Stimulated activated CD4-positive, alpha-beta T cell treated with anti-CD3 and anti-CD28 coated beads, TNF-alpha, amount 100 ng/mL, for 24 hours (primary cell): ENCODE results near the gene AGBL1.
A peak's percentile ranks its signal among the peaks of the same experiment; 100 is the strongest.
"Not testable (repeated sequence)": the region's sequence is repeated elsewhere in the genome, so short reads cannot be mapped to it uniquely, and the experiment has no call there.

ENCODE experiments used
- DNase-seq, 3 experiments: peaks; one replicate each; pipeline ENCODE4 v3.0.0-alpha.2; 2020; ENCODE audit warnings: low read depth in 3 of 3

Gene AGBL1

DNA sequence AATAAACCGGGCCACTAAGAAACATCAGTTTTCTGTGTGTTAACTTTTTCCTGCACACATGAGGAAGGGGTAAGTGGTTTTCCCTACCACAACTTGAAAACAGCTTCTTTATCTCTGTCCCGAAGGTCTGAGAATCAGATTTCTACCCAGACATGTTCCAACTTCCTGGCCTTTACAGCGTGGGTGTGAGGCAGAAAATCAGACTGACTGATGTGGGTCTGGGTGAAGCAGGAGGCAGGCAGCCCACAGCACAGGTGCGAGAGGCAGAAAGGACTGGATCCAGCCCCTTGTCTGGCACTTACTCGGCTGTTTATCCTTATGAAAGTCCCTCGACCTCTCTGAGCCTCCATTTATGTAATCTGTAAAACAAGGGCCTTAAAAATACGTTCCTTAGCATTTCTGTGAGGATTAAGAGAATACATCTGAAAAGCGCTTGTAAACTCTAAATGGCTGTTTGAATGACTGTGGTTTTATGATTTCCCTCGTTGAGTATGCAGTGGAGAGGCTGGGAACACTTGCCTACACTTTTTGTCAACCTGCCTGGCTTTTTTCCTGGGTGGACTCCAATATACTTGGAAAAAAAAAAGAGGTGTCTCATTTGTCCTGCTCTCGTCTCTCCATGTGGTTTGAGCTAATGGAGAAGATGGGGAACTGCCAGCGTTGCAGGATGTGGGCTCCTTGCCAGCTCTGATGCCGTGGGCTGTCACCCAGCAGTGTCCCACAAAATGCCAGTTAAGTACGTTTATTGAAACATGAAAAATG lies 3.1 kb downstream of the AGBL1 start:
- DNase-seq = peak in 1 of 3 experiments; percentile 5

DNA sequence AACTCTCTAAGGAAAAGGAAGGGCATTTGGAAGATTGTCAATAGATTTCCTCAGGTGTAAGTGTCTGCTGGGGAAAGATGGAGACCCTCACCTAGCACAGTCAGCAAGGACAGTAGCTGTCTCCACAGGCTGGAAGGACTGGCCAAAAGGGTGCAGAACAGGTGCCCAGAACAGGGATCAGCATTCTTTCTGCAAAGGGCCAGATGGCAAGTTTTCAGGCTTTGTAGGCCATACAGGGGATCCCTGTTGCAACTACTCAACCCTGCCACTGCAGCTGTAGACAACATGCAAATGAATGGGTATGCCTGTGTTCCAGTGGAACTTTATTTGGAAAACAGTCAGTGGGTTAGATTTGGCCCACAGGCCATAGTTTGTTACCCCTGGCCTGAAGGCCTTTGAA lies 8.1 kb downstream of the AGBL1 start:
- no peak for DNase-seq

DNA sequence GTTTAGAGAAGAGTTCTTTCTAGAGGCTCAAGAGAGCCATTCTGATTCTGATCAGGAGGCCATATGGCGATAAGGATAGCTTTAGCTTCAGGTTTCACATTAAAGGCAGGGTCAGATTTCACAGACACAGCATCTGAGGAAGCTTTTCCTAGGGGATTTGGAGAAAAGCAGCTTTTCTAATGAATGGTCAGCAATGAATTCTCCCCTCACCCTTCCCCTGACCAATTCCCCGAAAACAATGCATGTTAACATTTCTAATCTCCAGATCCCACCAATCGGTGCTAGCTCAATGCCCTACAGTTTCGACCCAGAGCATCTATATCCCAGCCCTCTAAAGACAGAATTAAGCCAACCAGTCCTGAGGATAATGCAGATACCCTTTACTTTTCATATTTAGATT lies 9.8 kb downstream of the AGBL1 start:
- DNase-seq = no peak

DNA sequence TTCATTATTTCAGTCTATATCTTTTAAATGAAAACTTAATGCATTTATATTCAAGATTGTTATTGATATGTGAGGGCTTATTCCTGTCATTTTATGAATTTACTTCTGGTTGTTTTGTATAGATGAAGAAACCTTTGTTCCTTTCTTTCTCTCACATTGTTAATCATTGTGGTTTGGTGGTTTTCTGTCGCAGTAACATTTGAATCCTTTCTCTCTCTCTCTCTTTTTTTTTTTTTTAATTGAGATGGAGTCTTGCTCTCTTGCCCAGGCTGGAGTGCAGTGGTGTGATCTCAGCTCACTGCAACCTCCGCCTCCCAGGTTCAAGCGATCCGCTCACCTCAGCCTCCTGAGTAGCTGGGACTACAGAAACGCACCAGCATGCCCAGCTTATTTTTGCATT lies 22.1 kb downstream of the AGBL1 start:
- DNase-seq = no peak

DNA sequence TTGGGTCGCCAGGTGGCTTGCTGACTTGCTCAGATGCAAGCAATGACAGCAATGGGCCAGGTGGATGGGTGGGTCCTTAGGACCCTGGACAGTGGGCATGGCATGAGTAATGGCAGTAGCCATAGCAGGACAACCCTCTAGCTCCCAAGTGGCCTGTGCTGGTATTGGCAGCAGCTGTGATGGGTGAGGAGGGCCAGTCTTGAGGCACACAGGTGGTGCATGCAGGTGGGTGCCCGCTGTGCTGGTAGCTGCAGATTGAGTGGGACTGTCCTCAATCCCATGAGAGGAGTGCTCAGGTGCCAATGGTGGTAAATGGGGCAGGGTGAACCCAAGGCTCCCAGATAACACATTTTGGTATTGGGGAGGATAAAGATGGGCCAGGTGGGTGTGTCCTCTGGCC lies 24.2 kb downstream of the AGBL1 start:
- no peak for DNase-seq

DNA sequence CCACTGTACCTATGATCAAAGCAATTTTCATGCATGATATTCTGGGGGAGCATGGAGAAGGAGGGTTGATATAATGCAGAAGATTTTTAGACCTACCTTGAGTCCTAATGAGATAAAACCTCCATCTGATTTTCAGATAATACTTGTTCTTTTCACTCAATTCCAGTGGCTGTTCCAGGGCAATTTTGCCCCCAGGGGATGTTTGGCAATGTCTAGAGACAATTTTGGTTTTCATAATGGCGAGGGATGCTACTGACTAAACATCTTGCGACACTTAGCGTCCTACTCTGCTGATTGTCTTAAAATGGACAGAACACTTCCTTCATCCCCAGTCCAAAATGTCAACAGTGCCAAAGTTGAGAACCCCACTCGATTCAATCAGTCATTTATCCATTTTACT lies 26.6 kb downstream of the AGBL1 start:
- DNase-seq = no peak

DNA sequence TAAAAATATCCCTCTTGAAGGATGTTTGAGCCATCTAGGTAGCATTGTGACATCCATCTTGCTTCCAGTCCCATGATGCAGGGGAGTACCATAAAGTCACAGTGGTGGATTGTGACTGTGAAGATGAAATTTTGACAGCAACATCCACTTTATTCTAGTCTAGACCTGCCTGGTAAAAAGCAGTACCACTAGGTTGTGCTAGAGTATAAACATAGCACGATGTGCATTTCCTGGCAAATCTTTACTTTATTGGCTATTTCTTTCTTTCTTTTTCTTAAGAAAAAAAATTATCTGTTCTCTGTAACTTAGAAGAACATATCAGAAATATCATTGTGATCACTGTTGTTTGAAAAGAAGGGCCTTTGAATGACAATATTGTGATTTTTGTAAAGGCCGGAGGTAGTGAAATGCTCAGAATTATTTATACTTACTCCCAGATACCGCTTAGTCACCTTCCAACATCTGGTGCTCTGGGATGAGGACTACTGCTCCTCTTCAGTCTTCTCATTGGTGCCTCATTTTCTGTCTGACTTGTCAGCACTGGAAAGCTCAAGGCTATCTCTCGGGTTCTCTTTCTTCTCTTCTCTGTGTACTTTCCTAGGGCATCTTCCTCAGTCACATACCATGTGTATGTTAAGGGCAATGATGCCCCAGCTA lies 35.6 kb downstream of the AGBL1 start:
- DNase-seq = no peak

DNA sequence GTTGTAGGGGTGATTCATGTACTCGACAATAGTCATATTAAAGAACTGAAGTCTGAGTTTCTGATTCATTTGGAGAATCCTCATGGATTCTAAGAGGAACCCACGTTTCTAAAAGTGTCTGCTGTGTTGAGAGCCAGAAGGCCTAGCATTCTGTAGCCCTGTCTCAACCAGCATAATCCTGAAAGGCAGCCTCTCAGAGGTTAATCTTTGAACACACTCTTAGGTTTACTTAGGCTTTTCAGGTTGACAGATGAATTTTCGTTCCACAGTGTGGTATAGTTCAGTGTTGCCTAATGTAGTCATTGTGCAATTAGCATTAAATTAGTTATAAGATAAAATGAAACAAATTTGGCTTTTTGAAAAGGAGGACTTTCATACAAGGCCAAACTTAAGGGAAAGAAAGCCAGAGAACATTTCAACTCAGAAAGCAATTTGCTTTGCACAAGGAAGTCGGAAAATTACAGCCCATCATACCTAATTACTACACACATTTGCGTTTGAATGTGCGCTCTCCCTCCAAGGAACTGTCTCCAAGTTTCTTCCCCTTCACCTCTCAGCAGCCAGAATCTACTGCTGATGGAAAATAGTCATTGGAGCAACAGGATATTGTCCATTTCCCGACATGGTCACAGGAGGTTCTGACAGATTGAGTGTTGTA lies 42.0 kb downstream of the AGBL1 start:
- no peak for DNase-seq

DNA sequence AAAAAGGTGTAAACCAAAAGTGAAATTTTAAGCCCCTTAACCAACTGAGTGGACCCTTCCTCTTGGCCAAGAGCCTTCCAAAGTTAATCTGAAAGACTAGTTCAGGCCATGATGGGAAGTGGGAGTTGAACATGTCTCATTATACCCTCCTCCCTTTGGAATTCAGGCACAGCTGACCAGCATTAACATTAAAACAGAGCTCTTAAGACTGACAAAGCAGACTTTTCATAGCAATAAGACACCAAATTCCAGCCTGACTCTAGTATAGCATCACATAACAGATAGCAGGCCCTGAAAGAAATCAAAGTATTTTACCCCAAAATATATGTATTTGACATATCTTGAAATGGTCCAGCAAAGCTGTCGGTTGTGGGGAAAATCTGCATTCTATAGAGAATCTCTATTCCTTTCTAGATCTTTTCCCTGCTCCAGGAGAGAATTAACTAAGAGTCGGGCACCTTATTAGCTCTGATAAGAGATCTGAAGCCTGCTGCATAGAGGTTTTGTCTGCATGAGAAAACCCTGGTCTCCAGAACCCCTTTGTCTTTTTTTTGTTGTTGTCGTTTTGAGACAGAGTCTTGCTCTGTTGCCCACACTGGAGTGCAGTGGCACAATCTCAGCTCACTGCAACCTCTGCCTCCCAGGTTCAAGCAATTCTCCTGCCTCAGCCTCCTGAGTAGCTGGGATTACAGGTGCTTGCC lies 43.2 kb downstream of the AGBL1 start:
- DNase-seq = not testable (repeated sequence)

DNA sequence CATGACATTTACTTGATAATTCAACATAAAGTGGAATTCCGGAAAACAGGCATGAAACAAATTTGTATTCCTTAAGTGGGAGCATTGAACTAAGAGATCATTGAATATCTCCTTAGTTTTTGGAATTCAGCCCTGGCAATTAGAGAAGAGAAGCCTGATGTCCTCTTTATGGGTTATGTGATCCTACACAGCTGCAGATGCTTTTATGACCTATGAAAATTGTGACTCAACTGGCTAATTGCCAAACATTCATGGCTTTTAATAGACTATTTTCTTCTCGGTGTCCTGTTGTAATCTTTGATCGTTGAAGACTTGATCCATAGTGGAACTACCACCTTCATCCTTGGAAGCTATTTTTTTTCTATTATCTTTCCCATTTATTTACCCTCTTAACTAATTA lies 46.1 kb downstream of the AGBL1 start:
- no peak for DNase-seq

DNA sequence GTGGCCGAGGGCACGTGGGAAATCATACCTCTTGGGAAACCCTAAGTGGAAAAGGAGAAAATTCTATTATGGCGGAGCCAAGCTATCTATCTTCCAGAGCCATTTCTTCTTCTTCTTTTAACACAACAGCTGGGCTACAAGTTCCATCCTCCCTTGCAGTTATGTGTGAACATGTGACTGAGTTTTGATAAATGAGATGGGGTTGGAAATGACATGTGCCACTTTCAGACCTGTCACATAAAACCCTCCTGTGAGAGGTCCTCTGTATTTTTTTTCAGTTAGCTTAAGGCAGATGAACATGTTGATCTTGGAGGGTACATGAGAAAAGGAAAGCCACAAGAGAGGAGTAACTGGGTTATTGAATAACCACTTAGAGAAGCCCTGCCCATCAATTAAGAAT lies 47.9 kb downstream of the AGBL1 start:
- DNase-seq = no peak

DNA sequence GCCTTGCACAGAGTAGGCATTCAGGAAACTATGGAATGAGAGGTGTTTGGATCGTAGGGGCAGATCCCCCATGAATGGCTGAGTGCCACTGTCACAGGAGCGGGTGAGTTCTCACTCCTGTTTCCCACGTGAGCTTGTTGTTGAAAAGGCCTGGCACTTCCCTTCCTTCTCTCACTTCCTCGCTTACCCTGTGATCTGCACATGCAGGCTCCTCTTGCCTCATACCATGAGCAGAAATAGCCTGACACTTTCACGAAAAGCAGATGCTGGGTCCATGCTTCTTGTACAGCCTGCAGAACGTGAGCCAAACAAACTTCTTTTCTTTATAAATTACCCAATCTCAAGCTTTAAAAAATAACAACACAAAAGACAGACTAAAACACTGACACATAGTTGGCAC lies 55.4 kb downstream of the AGBL1 start:
- DNase-seq = no peak

DNA sequence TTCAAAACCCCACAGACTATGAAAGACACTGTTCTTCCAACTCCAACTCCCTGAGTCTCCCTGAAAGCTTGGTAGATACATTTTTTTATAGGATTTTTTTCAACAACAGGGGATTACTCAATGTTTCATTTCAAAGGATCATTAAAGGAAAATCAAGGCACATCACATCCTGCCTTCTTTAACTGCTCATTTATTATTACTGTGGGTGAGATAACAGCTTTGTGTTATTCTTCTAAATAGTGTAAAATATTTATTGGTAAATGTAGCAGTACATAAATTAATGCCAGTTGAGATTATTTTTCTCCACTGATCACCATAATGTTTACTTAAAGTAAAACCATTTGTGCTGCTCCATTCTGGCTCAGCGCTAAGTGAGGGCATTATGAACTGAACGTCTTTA lies 57.2 kb downstream of the AGBL1 start:
- no peak for DNase-seq

DNA sequence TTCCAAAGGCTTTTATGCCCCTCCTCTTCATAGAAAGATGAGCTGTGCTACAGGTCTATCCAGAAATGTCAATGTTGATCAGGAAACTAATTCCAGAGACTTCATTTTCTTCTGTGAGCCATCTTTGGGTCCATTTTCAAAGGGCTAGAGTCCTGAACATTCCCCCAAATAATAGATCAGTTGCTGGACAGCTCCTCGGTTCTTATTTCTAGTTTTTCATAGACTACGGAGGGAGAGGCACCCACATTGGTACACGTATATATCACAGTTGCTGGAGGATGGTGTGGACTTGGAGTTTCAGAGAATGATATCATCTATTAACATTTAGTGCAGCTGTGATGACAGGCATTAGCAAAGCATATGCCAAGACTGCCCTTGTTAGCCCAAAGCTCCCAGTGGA lies 59.1 kb downstream of the AGBL1 start:
- no peak for DNase-seq

DNA sequence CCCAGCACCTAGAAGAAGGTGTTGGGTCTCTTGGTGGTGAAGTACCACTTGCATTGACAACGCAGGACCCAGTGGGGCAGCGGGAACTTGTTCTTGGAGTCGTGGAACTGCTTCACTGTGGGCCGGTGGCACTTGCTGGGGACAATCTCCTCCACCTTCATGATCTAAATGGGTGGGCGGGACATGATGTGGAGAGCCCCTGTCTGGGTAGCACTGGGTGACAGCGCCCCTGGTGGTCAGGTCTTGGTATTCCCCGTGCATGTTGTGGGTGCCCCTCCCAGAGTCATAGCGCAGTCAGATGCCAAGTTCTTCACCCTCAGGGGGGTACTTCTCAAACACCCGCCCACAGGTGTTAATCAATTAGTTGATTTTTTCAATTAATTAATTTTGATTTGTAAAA lies 60.2 kb downstream of the AGBL1 start:
- DNase-seq = peak in 1 of 3 experiments; percentile 22

DNA sequence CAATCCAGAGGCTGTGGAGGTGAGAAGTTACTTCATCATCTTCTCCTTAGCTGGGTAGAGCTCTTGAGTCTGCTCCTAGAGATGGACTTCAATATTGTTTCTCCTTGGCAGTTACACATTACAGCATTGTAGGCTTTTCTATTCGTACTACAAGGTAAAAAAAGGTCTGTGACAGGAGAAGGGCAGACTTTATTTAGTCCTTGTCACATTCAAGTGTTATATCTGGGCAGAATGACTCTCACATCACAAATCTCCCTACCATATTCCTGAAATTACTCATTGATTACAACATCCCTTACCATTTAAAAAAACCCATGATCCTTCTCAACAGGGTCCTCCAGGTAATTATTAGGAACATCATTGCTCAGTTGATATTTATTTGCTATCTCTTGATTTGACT lies 75.0 kb downstream of the AGBL1 start:
- no peak for DNase-seq

DNA sequence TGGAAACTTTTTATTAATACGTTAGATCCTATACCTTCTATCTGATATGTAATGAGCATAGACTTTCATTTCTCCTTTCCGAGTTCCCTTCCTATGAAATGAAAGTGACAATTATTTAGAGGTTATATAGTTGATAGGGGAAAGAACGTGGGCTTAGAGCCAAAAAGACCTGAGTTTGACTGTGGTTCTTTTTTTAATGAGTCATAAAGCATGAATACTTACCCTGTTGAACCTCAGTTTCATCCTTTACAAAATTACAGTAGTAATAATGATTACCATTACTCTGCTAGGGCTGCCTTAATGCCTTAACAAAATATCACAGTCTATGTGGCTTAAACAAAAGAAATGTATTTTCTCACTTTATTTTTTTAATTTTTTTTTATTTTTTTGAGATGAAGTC lies 75.9 kb downstream of the AGBL1 start:
- DNase-seq = no peak

DNA sequence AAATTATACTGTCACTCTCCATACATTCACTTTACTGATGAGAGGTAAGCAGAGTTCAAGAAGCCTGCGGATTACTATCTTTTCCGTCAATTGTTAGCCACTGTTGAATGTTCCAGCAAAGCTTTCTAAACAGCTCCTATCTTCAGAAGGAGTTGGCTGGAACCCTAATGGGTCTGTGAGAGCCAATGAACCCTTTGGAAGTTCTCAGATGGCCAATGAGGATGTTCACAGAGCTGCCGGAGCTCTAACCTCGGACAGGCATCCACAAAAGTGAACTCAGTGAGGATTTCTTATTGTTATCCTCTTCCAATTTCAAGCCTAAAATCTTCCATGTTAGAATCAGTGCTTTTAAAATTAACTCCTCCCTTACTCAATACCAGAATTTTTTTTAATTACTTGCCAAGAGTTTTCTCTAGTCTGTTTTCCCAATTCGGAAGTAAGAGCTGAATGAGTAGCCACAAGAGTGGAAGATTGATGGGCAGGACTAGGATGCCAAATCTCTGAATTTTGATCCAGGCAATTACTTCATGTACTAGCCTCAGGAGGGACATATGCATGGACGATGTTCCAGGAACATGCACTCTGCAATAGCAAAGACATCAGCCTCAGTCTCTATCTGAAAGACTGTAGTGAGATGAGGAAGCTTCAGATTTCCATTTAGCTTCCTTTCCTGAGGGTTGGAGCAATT lies 78.1 kb downstream of the AGBL1 start:
- DNase-seq = no peak

DNA sequence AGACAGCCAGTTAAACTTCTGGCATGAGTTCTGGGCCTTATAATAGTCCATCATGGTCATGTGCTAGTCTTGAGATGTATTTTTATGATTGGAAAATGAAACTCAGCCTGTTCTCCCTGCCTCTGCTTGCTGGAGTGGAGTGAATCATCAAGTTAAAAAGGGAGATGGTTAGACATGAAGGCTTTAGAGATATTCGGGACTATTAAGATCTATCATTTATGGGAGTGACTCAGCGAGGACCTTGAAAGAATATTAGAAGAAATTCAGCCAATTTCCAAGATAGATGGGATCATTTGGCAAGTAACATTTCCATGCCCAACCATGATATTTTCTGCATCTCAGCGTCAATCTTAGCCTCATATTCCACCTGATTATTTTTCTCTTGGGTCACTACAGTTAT lies 79.8 kb downstream of the AGBL1 start:
- DNase-seq = no peak

DNA sequence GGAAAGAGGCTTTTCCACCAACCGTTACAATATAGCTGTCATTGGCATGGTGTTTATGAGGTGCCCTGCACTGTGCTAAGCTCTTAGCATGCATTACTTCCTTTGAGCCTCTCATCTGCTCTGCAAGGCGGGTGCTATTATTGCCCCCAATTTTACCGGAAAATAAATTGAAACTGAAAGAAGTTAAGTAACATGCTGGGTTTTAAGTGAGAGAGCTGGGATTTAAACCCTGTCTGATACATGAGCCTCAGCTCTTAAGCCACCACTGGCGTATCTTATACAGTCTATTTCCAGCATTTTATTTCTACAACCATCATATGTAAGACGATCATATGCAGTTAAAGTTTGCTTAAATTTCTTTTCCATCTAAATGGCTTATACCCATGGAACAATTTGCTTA lies 81.6 kb downstream of the AGBL1 start:
- no peak for DNase-seq

DNA sequence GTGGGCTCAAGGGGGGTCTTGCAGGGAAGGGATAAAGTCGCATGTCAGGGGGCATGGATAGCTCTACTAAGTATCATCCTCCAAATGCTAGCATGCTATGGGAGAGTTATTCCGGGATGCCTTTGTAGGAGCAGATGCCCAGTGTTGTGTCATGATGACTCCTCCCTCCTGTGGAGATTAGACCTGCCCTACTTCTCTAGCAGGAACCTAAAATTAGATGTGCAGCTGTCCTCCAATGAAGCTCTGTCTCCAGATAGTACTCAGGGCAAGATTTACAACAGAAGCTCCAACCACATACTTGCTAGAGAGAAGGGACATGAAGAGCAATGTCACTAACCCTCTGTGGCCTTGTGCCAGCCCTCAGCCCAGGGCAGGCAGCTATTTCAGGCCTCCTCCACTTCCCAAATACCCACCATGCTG lies 82.5 kb downstream of the AGBL1 start:
- no peak for DNase-seq

DNA sequence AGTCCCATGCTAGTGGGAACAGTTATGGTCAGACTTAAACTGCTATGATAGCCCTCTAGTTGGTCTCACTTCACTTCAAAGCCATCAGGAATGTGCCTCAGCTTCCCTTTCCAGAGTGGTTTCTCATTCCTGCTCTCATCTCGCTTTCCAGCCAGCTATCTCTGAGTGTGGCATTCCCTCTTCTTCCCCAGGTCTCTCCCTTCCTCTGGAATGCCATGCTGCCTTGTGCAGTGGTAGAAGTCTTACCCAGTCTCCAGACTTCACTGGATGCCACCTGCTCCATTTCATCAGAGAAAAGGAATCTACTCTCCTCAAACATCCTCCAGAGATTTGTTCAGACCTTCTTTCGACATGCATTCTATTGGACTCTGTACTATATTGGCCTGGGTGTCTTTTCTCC lies 83.0 kb downstream of the AGBL1 start:
- no peak for DNase-seq
